ENCODE data around the gene MSANTD4. TPM values are rescaled to one million over a fixed set of nuclear protein-coding genes. Genes with fewer than 3 reads are reported as not detected.

Gene MSANTD4
- total RNA-seq, 1 donor from 2014 or later, result 19.2 TPM

GRCh38 chr11:106021181-106021966 lies 666 bp downstream of the MSANTD4 start:
- Histone ChIP-seq H3K27me3 (ENCODE audit: control insufficient read depth, insufficient read depth, low read length) (no peaks in the 10 kb centered on the region), H3K4me3 (ENCODE audit: low read depth, low read length) (peak overlapping the region; percentile 96), H3K36me3 (ENCODE audit: control insufficient read depth, insufficient read depth, low read length) (peaks cover 1% of the 10 kb centered on the region)
- no peak for TF ChIP-seq CTCF (IDR thresholded peaks at IDR 0.05; ENCODE audit: insufficient read depth, low read length, severe bottlenecking)
- FAIRE-seq (no peak), DNase-seq (ENCODE audit: low read depth) (peak; percentile 33)

DNA sequence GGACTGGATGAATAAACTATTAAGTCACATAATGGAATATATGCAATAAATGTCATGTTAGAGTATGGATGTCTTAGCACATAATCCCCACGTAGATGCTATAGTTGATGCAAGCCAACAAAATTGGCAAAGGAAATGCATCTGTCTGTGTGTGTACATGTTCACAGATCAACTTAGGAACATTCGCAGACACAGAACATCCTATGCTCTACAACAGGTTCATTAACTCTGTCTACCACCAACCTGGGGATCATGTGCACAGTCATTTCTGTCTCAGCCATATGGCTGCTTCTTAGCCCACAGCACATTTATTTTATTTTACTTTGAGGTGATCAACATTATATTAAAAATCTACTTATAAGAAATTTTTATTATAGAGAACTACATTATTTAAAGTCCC lies 4.9 kb downstream of the MSANTD4 start:
- DNase-seq (ENCODE audit: low read depth) (no peak), FAIRE-seq (no peak)
- H3K27me3 ChIP-seq (ENCODE audit: control insufficient read depth, insufficient read depth, low read length), result no peaks in the 10 kb centered on the region

GRCh38 chr11:106015066-106015465 lies 7.0 kb downstream of the MSANTD4 start:
- DNase-seq (ENCODE audit: low read depth), result no peak
- TF ChIP-seq CTCF (IDR thresholded peaks at IDR 0.05; ENCODE audit: insufficient read depth, low read length, severe bottlenecking), result no peak
- H3K36me3 ChIP-seq (ENCODE audit: control insufficient read depth, insufficient read depth, low read length), result peaks cover 3% of the 10 kb centered on the region
- no peak for FAIRE-seq
- H3K4me3 ChIP-seq (ENCODE audit: low read depth, low read length), result no peak overlapping the region
- H3K27me3 ChIP-seq (ENCODE audit: control insufficient read depth, insufficient read depth, low read length), result no peaks in the 10 kb centered on the region

More for the DNA sequence above, 4.9 kb downstream of the MSANTD4 start:
- Histone ChIP-seq H3K36me3 (ENCODE audit: control insufficient read depth, insufficient read depth, low read length) (peaks cover 1% of the 10 kb centered on the region), H3K4me3 (ENCODE audit: low read depth, low read length) (no peak overlapping the region)
- no peak for TF ChIP-seq CTCF (IDR thresholded peaks at IDR 0.05; ENCODE audit: insufficient read depth, low read length, severe bottlenecking)

GRCh38 chr11:106014620-106015019 lies 7.4 kb downstream of the MSANTD4 start:
- DNase-seq (ENCODE audit: low read depth) (no peak), FAIRE-seq (no peak)
- Histone ChIP-seq H3K36me3 (ENCODE audit: control insufficient read depth, insufficient read depth, low read length) (peaks cover 3% of the 10 kb centered on the region), H3K27me3 (ENCODE audit: control insufficient read depth, insufficient read depth, low read length) (no peaks in the 10 kb centered on the region), H3K4me3 (ENCODE audit: low read depth, low read length) (no peak overlapping the region)
- TF ChIP-seq CTCF (IDR thresholded peaks at IDR 0.05; ENCODE audit: insufficient read depth, low read length, severe bottlenecking), result no peak

- H3K27me3 ChIP-seq (ENCODE audit: control insufficient read depth, insufficient read depth, low read length), result no peaks in the 10 kb centered on the region
- peaks cover 4% of the 10 kb centered on the region for H3K36me3 ChIP-seq (ENCODE audit: control insufficient read depth, insufficient read depth, low read length)
- FAIRE-seq (no peak), DNase-seq (ENCODE audit: low read depth) (no peak)
- no peak overlapping the region for H3K4me3 ChIP-seq (ENCODE audit: low read depth, low read length)
- no peak for TF ChIP-seq CTCF (IDR thresholded peaks at IDR 0.05; ENCODE audit: insufficient read depth, low read length, severe bottlenecking)
Observed at GRCh38 chr11:106014035-106014434, 8.0 kb downstream of the MSANTD4 start.

GRCh38 chr11:106012744-106013143 lies 9.3 kb downstream of the MSANTD4 start:
- peak; percentile 66 for DNase-seq (ENCODE audit: low read depth)
- H3K27me3 ChIP-seq (ENCODE audit: control insufficient read depth, insufficient read depth, low read length), result no peaks in the 10 kb centered on the region
- FAIRE-seq, result no peak
- H3K36me3 ChIP-seq (ENCODE audit: control insufficient read depth, insufficient read depth, low read length), result peaks cover 4% of the 10 kb centered on the region
- no peak for TF ChIP-seq CTCF (IDR thresholded peaks at IDR 0.05; ENCODE audit: insufficient read depth, low read length, severe bottlenecking)
- H3K4me3 ChIP-seq (ENCODE audit: low read depth, low read length), result no peak overlapping the region
